Measurements from ENCODE around the gene GMDS.

The GMDS gene

DNA sequence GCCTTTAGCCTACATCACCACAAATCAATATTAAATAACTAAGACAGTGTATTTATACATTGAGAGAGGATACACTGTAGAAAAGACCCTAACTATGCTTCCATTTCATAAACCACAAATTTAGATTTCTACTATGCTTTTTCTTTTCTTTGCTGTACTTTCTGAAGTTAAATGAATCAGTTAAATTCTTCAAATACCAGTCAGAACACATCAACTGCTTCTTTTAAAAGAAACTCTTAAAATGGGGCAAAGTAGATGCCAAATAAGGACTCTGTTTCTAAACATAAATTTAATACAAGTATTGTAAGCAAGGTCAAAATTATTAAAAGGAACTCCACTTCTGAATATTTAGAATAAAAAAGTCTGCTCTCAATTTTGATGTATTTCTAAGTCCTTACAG is 76.9 kb downstream of the GMDS start:
- Histone ChIP-seq H3K4me1 (ENCODE audit: low read depth, poor library complexity, severe bottlenecking) (no peaks in the 10 kb centered on the region), H3K4me3 (IDR thresholded peaks at IDR 0.05; ENCODE audit: insufficient read depth, low read depth, low read length) (no peak overlapping the region), H3K36me3 (ENCODE audit: insufficient read depth) (no peaks in the 10 kb centered on the region), H3K9ac (no peak overlapping the region), H2AFZ (ENCODE audit: low read depth) (no peak overlapping the region), H4K20me1 (ENCODE audit: insufficient read depth) (no peaks in the 10 kb centered on the region), H3K27me3 (ENCODE audit: insufficient read depth, low read depth) (no peaks in the 10 kb centered on the region), H3K79me2 (ENCODE audit: insufficient read depth, low read depth) (no peaks in the 10 kb centered on the region), H3K4me2 (no peak overlapping the region), H3K27ac (no peak overlapping the region)
- no peak for TF ChIP-seq CTCF (conservative IDR thresholded peaks at IDR 0.05; ENCODE audit: low read depth, low read length)

GRCh38 chr6:2166717-2167116 is 78.7 kb downstream of the GMDS start:
- Histone ChIP-seq H3K27me3 (ENCODE audit: insufficient read depth, low read depth) (no peaks in the 10 kb centered on the region), H3K4me3 (IDR thresholded peaks at IDR 0.05; ENCODE audit: insufficient read depth, low read depth, low read length) (no peak overlapping the region), H3K27ac (no peak overlapping the region), H3K9ac (no peak overlapping the region), H3K4me2 (no peak overlapping the region), H3K79me2 (ENCODE audit: insufficient read depth, low read depth) (no peaks in the 10 kb centered on the region), H4K20me1 (ENCODE audit: insufficient read depth) (no peaks in the 10 kb centered on the region), H2AFZ (ENCODE audit: low read depth) (no peak overlapping the region), H3K36me3 (ENCODE audit: insufficient read depth) (no peaks in the 10 kb centered on the region), H3K4me1 (ENCODE audit: low read depth, poor library complexity, severe bottlenecking) (peaks cover 2% of the 10 kb centered on the region)
- no peak for TF ChIP-seq CTCF (conservative IDR thresholded peaks at IDR 0.05; ENCODE audit: low read depth, low read length)

GRCh38 chr6:2165286-2165685 is 80.1 kb downstream of the GMDS start:
- Histone ChIP-seq H3K4me1 (ENCODE audit: low read depth, poor library complexity, severe bottlenecking) (peaks cover 5% of the 10 kb centered on the region), H3K36me3 (ENCODE audit: insufficient read depth) (no peaks in the 10 kb centered on the region), H3K4me2 (no peak overlapping the region), H3K79me2 (ENCODE audit: insufficient read depth, low read depth) (no peaks in the 10 kb centered on the region), H4K20me1 (ENCODE audit: insufficient read depth) (no peaks in the 10 kb centered on the region), H3K4me3 (IDR thresholded peaks at IDR 0.05; ENCODE audit: insufficient read depth, low read depth, low read length) (no peak overlapping the region), H3K27me3 (ENCODE audit: insufficient read depth, low read depth) (no peaks in the 10 kb centered on the region), H3K9ac (no peak overlapping the region), H3K27ac (no peak overlapping the region), H2AFZ (ENCODE audit: low read depth) (no peak overlapping the region)
- no peak for TF ChIP-seq CTCF (conservative IDR thresholded peaks at IDR 0.05; ENCODE audit: low read depth, low read length)

DNA sequence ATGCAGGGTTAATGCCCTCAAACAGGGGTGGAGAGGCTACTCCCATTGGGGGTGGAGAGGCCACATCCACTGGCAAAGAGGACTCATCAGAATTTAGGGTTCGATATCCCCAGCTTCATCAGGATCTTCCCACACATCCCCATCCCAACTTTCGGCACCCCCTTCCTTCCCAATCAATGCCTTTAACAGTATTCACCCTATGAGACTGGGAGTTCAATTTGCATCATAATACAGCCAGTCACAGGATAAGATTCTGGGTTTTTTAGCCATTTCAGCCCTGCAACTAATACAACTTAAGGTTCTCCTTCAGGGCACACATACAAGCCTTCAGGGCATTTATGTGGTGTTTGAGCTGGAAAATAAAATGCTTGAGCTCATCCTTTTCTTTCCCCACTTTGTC is 80.9 kb downstream of the GMDS start:
- TF ChIP-seq CTCF (conservative IDR thresholded peaks at IDR 0.05; ENCODE audit: low read depth, low read length) = no peak
- no peak overlapping the region for H3K4me3 ChIP-seq (IDR thresholded peaks at IDR 0.05; ENCODE audit: insufficient read depth, low read depth, low read length)
- H3K79me2 ChIP-seq (ENCODE audit: insufficient read depth, low read depth) = no peaks in the 10 kb centered on the region
- no peaks in the 10 kb centered on the region for H3K27me3 ChIP-seq (ENCODE audit: insufficient read depth, low read depth)
- no peak overlapping the region for H3K4me2 ChIP-seq
- H3K36me3 ChIP-seq (ENCODE audit: insufficient read depth) = no peaks in the 10 kb centered on the region
- H3K27ac ChIP-seq = no peak overlapping the region
- H2AFZ ChIP-seq (ENCODE audit: low read depth) = no peak overlapping the region
- H4K20me1 ChIP-seq (ENCODE audit: insufficient read depth) = no peaks in the 10 kb centered on the region
- H3K4me1 ChIP-seq (ENCODE audit: low read depth, poor library complexity, severe bottlenecking) = peaks cover 5% of the 10 kb centered on the region
- no peak overlapping the region for H3K9ac ChIP-seq

- Histone ChIP-seq H3K27me3 (ENCODE audit: insufficient read depth, low read depth) (no peaks in the 10 kb centered on the region), H2AFZ (ENCODE audit: low read depth) (no peak overlapping the region), H3K27ac (no peak overlapping the region), H3K9ac (no peak overlapping the region), H3K4me2 (no peak overlapping the region), H3K79me2 (ENCODE audit: insufficient read depth, low read depth) (no peaks in the 10 kb centered on the region), H3K36me3 (ENCODE audit: insufficient read depth) (no peaks in the 10 kb centered on the region), H3K4me1 (ENCODE audit: low read depth, poor library complexity, severe bottlenecking) (peaks cover 22% of the 10 kb centered on the region), H3K4me3 (IDR thresholded peaks at IDR 0.05; ENCODE audit: insufficient read depth, low read depth, low read length) (no peak overlapping the region), H4K20me1 (ENCODE audit: insufficient read depth) (no peaks in the 10 kb centered on the region)
- no peak for TF ChIP-seq CTCF (conservative IDR thresholded peaks at IDR 0.05; ENCODE audit: low read depth, low read length)
These were observed 83.3 kb downstream of the GMDS start for GRCh38 chr6:2162079-2162445.

All from KMS-11 (cell line).